Osteoblast (primary cell): ENCODE results near the gene VGLL4. TPM values are rescaled to one million over a fixed set of nuclear protein-coding genes. Genes with fewer than 3 reads are reported as not detected.

ENCODE experiments used
- DNase-seq: peaks from one replicate; pipeline ENCODE4 v3.0.0; 2011; ENCODE audit warnings: low spot score, mixed read lengths; ENCODE audit not compliant: insufficient read length; ENCODE audit errors: missing footprints
- H2AFZ ChIP-seq: 2 replicates; pipeline ENCODE4 v1.6.0; 2011; ENCODE audit warnings: mild to moderate bottlenecking, low read length
- H3K27ac ChIP-seq: 2 replicates; pipeline ENCODE4 v1.5.1; 2011; ENCODE audit warnings: mild to moderate bottlenecking, low read depth, low read length, moderate library complexity
- H3K27me3 ChIP-seq: 2 replicates; pipeline ENCODE4 v1.6.0; 2012; ENCODE audit warnings: mild to moderate bottlenecking, control low read depth, inconsistent platforms, low read length, moderate library complexity; ENCODE audit not compliant: insufficient read depth
- H3K36me3 ChIP-seq: 2 replicates; pipeline ENCODE4 v1.5.1; 2011; ENCODE audit warnings: mild to moderate bottlenecking, low read length, control low read depth, moderate library complexity; ENCODE audit not compliant: insufficient read depth
- H3K4me1 ChIP-seq: 2 replicates; pipeline ENCODE4 v1.5.1; 2011; ENCODE audit warnings: mild to moderate bottlenecking, low read length, control low read depth, moderate library complexity; ENCODE audit not compliant: insufficient read depth
- H3K4me2 ChIP-seq: 2 replicates; pipeline ENCODE4 v1.6.0; 2011; ENCODE audit warnings: mild to moderate bottlenecking, low read length; ENCODE audit not compliant: insufficient read depth
- H3K4me3 ChIP-seq: fragments of 200-600 bp; sonication (generic); 3 replicates; pipeline ENCODE4 v1.5.1; 2012; ENCODE audit warnings: mild to moderate bottlenecking, low read length, inconsistent platforms; ENCODE audit not compliant: insufficient read depth
- H3K79me2 ChIP-seq: 2 replicates; pipeline ENCODE4 v1.6.0; 2012; ENCODE audit warnings: mild to moderate bottlenecking, low read length, control low read depth, inconsistent platforms; ENCODE audit not compliant: insufficient read depth
- H3K9me3 ChIP-seq: 2 replicates; pipeline ENCODE4 v1.5.1; 2011; ENCODE audit warnings: low read depth, low read length, control low read depth
- H4K20me1 ChIP-seq: 2 replicates; pipeline ENCODE4 v1.6.0; 2012; ENCODE audit warnings: mild to moderate bottlenecking, low read length, control low read depth; ENCODE audit not compliant: insufficient read depth
- CTCF ChIP-seq: IDR thresholded peaks from 2 replicates; pipeline ENCODE4 v1.5.1; 2011; ENCODE audit warnings: mild to moderate bottlenecking, low read depth, low read length, moderate library complexity; ENCODE audit errors: extremely low read depth
- total RNA-seq: library from RNA; depleted of rRNA; stranded (reverse); fragments of >200 nt; gene quantifications from 2 replicates; pipeline ENCODE4 v1.2.3, GENCODE V29; 2012

Gene VGLL4
- total RNA-seq, 1 donor = 68.8 TPM

- Histone ChIP-seq H3K4me3 (no peak overlapping the region), H3K79me2 (peaks cover 89% of the 10 kb centered on the region), H3K4me1 (peaks cover 29% of the 10 kb centered on the region), H2AFZ (no peak overlapping the region), H3K9me3 (no peaks in the 10 kb centered on the region), H4K20me1 (peaks cover 20% of the 10 kb centered on the region), H3K27ac (no peak overlapping the region), H3K4me2 (no peak overlapping the region), H3K36me3 (peaks cover 62% of the 10 kb centered on the region), H3K27me3 (no peaks in the 10 kb centered on the region)
- peak; percentile 27 for DNase-seq
- no peak for TF ChIP-seq CTCF
Measured at GRCh38 chr3:11562277-11562881, 81.3 kb downstream of the VGLL4 start.

GRCh38 chr3:11560746-11561145, 83.0 kb downstream of the VGLL4 start:
- Histone ChIP-seq H4K20me1 (peaks cover 25% of the 10 kb centered on the region), H3K27ac (peak overlapping the region; percentile 97), H3K9me3 (no peaks in the 10 kb centered on the region), H3K4me3 (no peak overlapping the region), H3K4me1 (peaks cover 31% of the 10 kb centered on the region), H3K36me3 (peaks cover 59% of the 10 kb centered on the region), H3K4me2 (no peak overlapping the region), H3K79me2 (peaks cover 87% of the 10 kb centered on the region), H2AFZ (no peak overlapping the region), H3K27me3 (no peaks in the 10 kb centered on the region)
- DNase-seq = peak; percentile 71
- TF ChIP-seq CTCF = no peak

- no peaks in the 10 kb centered on the region for H3K27me3 ChIP-seq
- H3K4me1 ChIP-seq = peaks cover 31% of the 10 kb centered on the region
- no peak overlapping the region for H2AFZ ChIP-seq
- peaks cover 87% of the 10 kb centered on the region for H3K79me2 ChIP-seq
- no peak overlapping the region for H3K4me3 ChIP-seq
- H3K4me2 ChIP-seq = no peak overlapping the region
- no peak for TF ChIP-seq CTCF
- no peaks in the 10 kb centered on the region for H3K9me3 ChIP-seq
- peak; percentile 79 for DNase-seq
- peaks cover 61% of the 10 kb centered on the region for H3K36me3 ChIP-seq
- peak overlapping the region; percentile 97 for H3K27ac ChIP-seq
- peaks cover 25% of the 10 kb centered on the region for H4K20me1 ChIP-seq
Measured at GRCh38 chr3:11559816-11560633, 83.7 kb downstream of the VGLL4 start.
